WTC11 (cell line): ENCODE results near the gene OR6N2.

Source experiments
- AR ChIP-seq: fragments of 250-450 bp; sonication (Bioruptor Pico); IDR thresholded peaks from 2 replicates; pipeline ENCODE4 v1.9.0; 2021; ENCODE audit warnings: mild to moderate bottlenecking
- FOXK1 ChIP-seq: sonication (generic); formaldehyde crosslinking; IDR thresholded peaks from 2 replicates; pipeline ENCODE4 v1.8.0; 2022; ENCODE audit warnings: mild to moderate bottlenecking, moderate library complexity, missing genetic modification reagents
- TEAD4 ChIP-seq: sonication (generic); formaldehyde crosslinking; IDR thresholded peaks from 2 replicates; pipeline ENCODE4 v1.8.0; 2022; ENCODE audit warnings: mild to moderate bottlenecking, missing genetic modification reagents
- ZNF121 ChIP-seq: sonication (generic); formaldehyde crosslinking; IDR thresholded peaks from 2 replicates; pipeline ENCODE4 v1.8.0; 2023; ENCODE audit warnings: missing genetic modification reagents
- TF ChIP-seq, protein P1 (sequence below): fragments of 200-600 bp; IDR thresholded peaks from 2 replicates; pipeline ENCODE4 v1.8.0; 2022; ENCODE audit warnings: antibody characterized with exemption

DNA sequence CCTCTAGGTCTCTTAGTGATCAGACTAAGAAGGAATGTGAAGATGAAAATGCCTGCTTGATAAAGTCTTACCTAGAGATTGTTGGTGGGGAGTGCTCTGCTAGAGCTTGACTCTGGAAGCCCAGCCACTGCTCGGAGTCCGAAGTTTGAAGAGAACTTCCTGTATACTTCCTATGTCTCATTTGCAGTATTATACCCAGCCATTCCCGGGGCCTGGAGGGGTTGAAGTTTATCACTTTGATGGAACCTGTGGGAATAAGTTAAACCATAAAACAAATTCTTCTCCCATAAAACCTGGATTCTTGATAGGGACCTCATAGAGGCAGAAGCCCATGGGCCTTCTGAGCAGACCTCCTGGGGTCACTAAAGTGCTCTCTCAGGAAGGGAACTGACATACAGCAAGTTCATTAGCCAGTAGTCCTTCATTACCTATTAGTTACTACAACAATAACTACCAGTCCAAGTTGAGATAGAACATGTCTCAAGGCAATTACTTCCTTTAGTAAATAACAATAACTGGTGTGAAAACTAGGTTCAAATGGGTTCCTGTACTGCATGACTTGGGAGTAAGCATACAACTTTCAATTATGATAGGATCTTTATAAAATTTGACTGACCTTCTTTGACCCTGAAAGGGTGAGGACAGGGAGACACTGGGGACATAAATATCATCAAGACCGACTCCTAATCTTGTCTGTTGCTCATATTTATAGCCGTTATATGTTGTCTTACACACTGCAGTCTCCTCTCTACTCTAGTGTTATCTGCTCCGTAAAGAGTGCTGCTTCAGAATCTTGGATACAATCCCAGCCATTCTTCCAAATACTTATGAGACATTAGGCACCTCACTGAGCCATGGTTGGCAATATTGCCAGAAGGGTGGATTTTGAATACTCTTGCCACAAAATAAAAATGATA lies 8.8 kb downstream of the OR6N2 start, which contains the start of gene OR6N1:
- no peak for TF ChIP-seq AR (CRISPR knock-in tag)
- TF ChIP-seq, protein P1, sequence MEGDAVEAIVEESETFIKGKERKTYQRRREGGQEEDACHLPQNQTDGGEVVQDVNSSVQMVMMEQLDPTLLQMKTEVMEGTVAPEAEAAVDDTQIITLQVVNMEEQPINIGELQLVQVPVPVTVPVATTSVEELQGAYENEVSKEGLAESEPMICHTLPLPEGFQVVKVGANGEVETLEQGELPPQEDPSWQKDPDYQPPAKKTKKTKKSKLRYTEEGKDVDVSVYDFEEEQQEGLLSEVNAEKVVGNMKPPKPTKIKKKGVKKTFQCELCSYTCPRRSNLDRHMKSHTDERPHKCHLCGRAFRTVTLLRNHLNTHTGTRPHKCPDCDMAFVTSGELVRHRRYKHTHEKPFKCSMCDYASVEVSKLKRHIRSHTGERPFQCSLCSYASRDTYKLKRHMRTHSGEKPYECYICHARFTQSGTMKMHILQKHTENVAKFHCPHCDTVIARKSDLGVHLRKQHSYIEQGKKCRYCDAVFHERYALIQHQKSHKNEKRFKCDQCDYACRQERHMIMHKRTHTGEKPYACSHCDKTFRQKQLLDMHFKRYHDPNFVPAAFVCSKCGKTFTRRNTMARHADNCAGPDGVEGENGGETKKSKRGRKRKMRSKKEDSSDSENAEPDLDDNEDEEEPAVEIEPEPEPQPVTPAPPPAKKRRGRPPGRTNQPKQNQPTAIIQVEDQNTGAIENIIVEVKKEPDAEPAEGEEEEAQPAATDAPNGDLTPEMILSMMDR: no peak
- no peak for TF ChIP-seq ZNF121 (CRISPR knock-in tag)
- no peak for TF ChIP-seq TEAD4
- no peak for TF ChIP-seq FOXK1 (CRISPR knock-in tag)
